CD4-positive, alpha-beta T cell treated with Interleukin-4 for 4 hours (primary cell): ENCODE results near the gene PHOSPHO1.

ENCODE experiments used
- DNase-seq: peaks from one replicate; pipeline ENCODE4 v3.0.0-alpha.2; 2020

The PHOSPHO1 gene

GRCh38 chr17:49241692-49242397 lies 11.3 kb upstream of the PHOSPHO1 start:
- no peak for DNase-seq

- DNase-seq: no peak
These were observed 10.5 kb upstream of the PHOSPHO1 start for GRCh38 chr17:49241040-49241439.

- no peak for DNase-seq
These were observed 10.0 kb upstream of the PHOSPHO1 start for GRCh38 chr17:49240619-49241018.

- no peak for DNase-seq
These were observed 9.4 kb upstream of the PHOSPHO1 start for GRCh38 chr17:49239963-49240362.

DNA sequence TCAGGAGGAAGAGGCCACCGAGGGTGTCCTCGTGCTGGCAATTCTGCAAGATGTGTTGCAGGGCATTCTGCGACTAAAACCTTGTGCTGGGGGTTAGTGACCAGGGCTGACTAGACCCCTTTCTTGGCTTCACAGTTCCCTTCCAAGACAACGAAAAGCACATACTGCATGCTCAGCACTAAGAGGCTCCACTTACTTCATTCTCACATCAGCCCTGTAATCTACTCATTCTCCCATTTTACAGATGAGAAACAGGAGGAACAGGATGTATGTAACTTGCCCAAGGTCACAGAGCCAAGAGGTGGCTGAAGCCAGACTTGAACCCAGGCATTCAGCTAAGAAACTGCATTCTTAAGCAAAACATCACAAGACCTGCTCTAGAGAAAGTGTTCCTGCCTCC lies 5.3 kb upstream of the PHOSPHO1 start:
- DNase-seq: no peak

GRCh38 chr17:49234509-49235080 lies 4.0 kb upstream of the PHOSPHO1 start:
- no peak for DNase-seq

DNA sequence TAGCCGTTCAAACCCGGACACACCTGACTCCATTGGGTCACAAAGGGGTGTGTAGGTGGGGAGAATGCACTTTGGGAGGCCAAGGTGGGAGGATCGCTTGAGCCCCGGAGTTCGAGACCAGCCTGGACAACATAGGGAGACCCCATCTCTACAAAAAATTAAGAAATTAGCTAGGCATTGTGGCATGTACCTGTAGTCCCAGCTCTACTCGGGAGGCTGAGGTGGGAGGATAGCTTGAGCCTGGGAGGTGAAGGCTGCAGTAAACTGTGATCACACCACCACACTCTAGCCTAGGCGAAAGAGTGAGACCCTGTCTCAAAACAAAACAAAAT lies 942 bp upstream of the PHOSPHO1 start:
- no peak for DNase-seq

- DNase-seq: no peak
These were observed 584 bp downstream of the PHOSPHO1 start for GRCh38 chr17:49229805-49230600.

DNA sequence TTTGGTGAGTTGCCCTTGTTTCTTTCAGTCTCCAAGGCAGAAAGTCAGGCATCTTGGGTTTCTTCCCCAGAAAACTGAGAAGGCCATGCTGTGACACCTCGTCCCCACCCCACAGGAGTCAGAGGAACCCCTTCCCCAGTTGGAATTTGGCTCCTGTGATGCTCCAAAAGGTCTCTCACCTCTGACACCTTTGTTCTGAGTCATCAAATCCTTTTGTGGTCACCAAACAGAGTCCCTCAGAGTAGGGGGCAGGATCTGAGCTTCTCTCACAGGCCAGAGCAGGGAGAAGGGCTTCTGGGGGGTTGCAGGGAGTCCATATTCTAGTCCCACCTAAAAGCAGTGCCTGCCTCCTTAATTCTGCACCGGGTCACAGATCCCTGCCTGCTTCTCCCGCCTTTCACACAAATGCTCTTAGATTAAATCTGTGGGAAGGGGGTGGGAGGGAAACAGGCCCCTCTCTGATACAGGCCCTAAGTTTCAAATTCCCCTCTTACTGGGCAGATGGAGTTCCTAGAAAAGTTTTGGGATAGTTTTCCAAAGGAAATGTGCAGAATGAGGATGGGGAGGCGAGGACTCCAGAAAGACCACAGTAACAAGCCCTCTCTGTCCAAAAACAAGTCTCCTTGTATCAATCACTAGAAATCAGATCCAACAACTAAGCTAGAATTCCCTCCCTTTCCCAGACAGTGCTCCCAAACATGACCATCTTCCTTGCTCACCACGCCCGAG lies 1.3 kb downstream of the PHOSPHO1 start:
- DNase-seq: no peak

DNA sequence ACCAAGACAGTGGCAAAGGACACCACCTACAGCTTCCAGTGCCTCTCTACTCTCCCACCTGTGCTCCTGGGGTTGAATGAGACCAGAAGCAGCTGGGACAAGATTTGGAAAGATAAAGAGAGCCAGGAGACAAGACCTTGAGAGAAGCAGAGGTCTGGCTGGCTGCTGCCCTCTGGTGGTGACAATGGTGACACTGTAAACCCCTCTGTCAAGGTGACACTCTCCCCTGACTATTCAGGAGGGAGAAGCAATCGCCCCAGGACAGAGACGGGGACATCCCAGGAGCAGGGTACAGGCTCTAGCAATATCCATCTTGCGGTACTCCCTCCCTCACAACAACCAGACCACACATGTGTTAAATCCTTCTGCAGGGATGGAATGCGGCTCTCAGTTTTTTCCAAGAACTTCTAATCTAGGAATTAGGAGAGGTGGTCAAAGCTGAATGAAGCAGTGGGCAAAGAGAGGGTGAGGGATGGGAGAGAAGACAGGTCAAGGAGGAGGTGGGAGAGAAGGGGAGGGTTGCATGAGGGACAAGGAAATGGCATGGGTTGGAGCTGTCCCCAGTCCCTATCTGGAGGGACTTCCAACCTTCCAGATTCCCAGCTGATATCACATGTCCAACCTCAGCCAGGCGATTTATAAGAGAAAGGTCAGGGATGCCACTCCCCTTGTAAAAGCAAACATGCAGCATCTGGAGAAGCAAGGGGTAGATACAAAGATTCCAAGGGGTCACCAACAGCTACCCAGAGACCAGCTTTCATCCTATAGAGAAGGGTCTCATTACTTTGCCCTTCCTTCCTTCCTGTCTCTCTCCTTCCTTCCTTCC lies 2.9 kb downstream of the PHOSPHO1 start:
- DNase-seq: peak; percentile 77

DNA sequence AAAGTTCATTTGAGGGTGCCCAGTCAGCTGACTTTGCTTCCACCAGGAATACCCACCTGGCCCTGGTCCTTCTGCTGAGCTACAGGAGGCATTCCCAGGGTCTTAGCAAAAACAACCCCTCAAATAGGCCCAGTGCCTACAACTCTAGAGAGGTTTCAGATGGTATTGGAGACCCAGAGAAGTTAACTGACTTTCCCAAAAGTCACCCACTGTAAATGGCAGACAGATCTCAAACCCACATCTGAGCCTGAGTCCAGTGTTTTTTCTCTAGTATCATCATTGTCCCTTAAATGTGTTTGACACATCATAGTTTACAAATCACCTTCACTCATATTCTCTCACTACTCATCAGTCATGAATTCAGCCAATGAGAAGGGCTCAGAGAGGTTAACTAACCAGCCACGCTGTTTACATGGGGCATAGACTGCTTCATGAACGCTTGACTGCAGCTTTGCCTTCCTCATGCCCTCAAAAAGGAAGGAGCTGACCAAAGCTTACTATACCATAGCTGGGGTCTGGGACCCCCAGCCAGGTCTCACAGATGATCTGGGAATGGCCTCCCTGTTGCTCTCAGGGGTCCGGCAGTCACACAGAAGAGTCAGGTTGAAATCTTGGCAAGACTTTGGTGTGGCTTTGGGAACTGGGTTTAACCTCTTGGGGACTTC lies 3.7 kb downstream of the PHOSPHO1 start:
- no peak for DNase-seq

DNA sequence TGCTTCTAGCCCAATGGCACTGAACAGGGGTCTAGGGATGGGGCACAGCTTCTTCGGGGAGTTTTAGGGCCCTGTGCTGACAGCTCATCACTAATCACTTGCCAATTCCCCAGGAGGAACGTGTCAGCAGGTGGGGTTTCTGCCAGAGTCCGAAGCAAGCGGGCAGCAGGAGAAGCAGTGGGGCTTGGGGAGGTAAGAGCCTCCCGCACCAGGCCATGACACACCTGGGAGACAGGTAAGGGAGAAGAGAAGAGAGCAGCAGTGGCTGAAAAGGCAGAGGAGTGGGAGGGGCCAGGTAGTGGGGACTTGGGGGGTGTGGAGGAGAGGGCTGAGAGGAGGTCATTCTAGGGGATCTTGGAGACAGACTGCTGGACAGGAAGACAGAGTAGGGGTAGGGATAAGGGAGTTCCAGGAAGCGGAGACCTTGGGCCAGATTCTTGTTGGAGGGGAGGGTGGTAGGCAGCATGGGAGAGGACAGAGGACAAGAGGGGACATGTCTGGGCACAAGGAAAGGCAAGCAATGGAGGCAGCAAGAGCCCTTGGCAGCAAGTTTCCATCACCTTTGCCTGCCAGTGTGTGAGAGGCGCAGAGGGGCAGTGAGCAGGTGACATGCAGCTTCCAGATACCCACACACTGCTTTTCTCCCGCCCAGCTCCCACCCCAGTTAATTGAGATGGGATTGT lies 4.9 kb downstream of the PHOSPHO1 start:
- DNase-seq: no peak

DNA sequence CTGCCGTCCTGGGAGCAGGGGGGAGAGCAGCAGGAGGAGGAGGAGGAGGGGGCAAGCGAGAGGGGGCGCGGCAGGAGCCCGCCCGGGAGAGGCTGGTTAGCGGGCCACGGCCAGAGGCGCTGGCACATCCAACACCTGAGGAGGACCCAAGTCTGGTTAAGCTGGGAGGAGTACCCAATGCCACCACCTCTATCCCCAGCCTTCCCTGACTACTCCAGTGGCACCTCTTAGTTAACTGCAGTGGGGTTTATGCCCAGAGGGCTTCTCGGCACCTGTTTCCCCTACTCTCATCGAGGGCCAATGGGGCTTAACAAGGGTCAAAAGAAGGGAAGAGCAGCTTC lies 5.6 kb downstream of the PHOSPHO1 start:
- no peak for DNase-seq

GRCh38 chr17:49224198-49224996 lies 6.2 kb downstream of the PHOSPHO1 start:
- no peak for DNase-seq

- DNase-seq: peak; percentile 53
These were observed 6.9 kb downstream of the PHOSPHO1 start for GRCh38 chr17:49223517-49224197.

DNA sequence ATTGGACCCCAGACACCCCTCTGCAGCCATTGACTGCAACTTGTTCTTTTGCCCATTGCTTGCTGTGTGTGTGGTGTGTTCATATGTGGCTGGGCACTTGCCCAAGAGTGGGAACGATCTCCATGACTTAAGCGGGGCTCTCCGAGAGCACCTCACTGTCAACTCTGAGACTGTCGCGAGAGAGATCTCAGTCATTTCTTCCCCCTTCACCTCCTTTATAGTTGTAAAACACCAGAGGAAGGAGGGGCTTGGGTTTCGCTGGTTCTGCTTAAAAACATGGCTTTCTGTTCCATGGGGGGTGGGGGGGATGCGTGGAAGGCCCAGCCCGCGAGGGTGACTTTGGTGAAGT lies 7.4 kb downstream of the PHOSPHO1 start:
- DNase-seq: no peak

DNA sequence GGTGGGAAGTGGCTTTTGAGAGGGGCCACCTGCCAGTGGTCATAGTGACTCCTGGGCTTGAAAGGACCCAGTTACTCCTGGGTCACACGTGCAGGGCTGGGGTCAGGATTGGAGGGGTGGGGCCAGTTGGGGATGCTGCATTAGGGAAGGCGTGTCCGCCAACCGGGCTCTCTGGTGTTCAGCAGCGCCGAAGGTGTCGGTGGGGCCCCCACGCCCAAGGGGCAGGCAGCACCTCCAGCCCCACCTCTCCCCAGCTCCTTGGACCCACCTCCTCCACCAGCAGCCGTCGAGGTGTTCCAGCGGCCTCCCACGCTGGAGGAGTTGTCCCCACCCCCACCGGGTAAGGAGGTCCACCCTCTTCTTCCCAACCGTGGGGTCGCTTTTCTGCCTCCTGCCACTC lies 10.6 kb downstream of the PHOSPHO1 start:
- DNase-seq: no peak

DNA sequence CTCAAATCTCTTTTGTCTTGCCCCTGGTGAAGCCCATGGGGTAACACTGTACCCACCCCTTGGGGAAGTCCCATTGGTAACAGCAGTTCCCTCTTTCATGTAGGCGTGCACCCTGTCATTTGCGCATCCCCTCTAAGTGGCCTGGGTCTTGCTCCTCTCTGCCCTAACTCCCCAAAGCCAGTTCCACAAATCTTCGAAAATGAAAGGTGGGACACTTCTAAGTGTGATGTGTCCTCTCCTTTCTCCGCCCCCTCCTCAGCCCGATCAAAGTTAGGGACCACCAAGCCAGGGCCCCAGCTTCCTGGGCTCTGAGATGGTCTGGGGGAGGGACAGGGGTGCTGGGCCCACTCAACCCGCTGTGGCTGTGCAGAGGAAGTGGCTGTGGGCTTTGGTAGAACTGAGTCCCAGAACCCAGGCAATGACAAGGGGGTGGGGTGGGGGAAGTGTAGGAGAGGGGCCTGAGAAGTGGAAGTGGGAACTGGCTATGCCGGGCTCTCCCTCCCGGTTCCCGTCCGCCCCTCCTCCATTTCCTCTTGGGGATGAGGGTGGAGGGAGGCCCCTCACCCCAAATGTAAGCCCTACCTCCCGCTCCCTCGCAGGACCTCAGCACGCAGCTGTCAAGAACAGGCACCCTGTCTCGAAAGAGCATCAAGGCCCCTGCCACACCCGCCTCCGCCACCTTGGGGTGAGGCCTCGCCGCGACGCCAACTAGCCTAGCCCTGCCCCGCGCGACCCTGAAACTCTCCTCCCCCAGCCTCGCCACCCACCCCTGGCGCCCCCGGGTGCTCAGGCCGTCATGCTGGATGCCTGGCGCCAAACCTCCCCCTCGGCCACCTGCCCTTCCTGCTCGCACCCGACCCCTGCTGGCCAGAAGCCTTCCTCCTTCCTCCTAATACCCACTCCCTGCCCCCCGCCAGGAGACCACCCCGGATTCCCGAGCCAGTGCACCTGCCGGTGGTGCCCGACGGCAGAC lies 11.4 kb downstream of the PHOSPHO1 start:
- peak; percentile 77 for DNase-seq
